HEK293 (cell line): ENCODE data around the gene STUM.

Experiments
- CTCF ChIA-PET: fragments of 350-600 bp; formaldehyde crosslinking; extraction: SDS; loops from one replicate; lab custom pipeline; 2021; ENCODE audit warnings: antibody characterized with exemption; lab: Yijun Ruan, JAX
- POLR2A ChIA-PET: fragments of 300-600 bp; formaldehyde crosslinking; extraction: SDS; loops from one replicate; lab custom pipeline; 2020; ENCODE audit warnings: antibody characterized with exemption, inconsistent platforms; lab: Yijun Ruan, JAX
- H3K27ac ChIP-seq: fragments of 200-500 bp; sonication (Bioruptor generic); 2 replicates; pipeline ENCODE4 v1.5.1; 2014; ENCODE audit warnings: low read depth, low read length, control low read depth, inconsistent platforms; ENCODE audit errors: extremely low read depth
- H3K36me3 ChIP-seq, 2 experiments: fragments of 200-500 bp in 1 of 2; sonication (Bioruptor generic) in 1 of 2; 1 replicate in 1 of 2; 2 replicates in 1 of 2; pipeline ENCODE4 v1.5.1; 2014 to 2017; ENCODE audit warnings: inconsistent platforms in 2 of 2, low read length in 2 of 2; ENCODE audit not compliant: control insufficient read depth in 2 of 2, insufficient read depth in 1 of 2
- H3K4me1 ChIP-seq: fragments of 200-500 bp; sonication (Bioruptor generic); 2 replicates; pipeline ENCODE4 v1.5.1; 2014; ENCODE audit warnings: mild to moderate bottlenecking, low read length, inconsistent platforms; ENCODE audit not compliant: control insufficient read depth, insufficient read depth
- H3K4me3 ChIP-seq: 2 replicates; pipeline ENCODE4 v1.5.1; 2011; ENCODE audit warnings: low read depth, mild to moderate bottlenecking, control low read depth, low read length, moderate library complexity
- H3K9me3 ChIP-seq: fragments of 200-500 bp; sonication (Bioruptor generic); 2 replicates; pipeline ENCODE4 v1.5.1; 2014; ENCODE audit warnings: low read depth, low read length, inconsistent platforms; ENCODE audit not compliant: control insufficient read depth, insufficient read depth
- BCL11B ChIP-seq: fragments of 450-650 bp; formaldehyde crosslinking; IDR thresholded peaks from 2 replicates; pipeline ENCODE4 v1.5.1; 2016; ENCODE audit warnings: low read depth, missing biosample characterization, missing genetic modification characterization
- FEZF1 ChIP-seq: fragments of 450-650 bp; formaldehyde crosslinking; IDR thresholded peaks from 2 replicates; pipeline ENCODE4 v1.5.1; 2016; ENCODE audit warnings: missing biosample characterization, missing genetic modification characterization
- GLIS1 ChIP-seq: fragments of 450-650 bp; formaldehyde crosslinking; IDR thresholded peaks from 2 replicates; pipeline ENCODE4 v1.5.1; 2016; ENCODE audit warnings: missing biosample characterization, missing genetic modification characterization
- PRDM10 ChIP-seq: fragments of 450-650 bp; formaldehyde crosslinking; IDR thresholded peaks from 2 replicates; pipeline ENCODE4 v1.5.1; 2016; ENCODE audit warnings: missing biosample characterization, missing genetic modification characterization
- SCRT2 ChIP-seq: fragments of 450-650 bp; formaldehyde crosslinking; IDR thresholded peaks from 2 replicates; pipeline ENCODE4 v1.5.1; 2016; ENCODE audit warnings: missing biosample characterization, missing genetic modification characterization
- SP2 ChIP-seq: fragments of 450-650 bp; formaldehyde crosslinking; IDR thresholded peaks from 2 replicates; pipeline ENCODE4 v1.5.1; 2016; ENCODE audit warnings: missing biosample characterization, missing genetic modification characterization
- SP7 ChIP-seq: fragments of 450-650 bp; formaldehyde crosslinking; IDR thresholded peaks from 2 replicates; pipeline ENCODE4 v1.5.1; 2016; ENCODE audit warnings: missing biosample characterization, missing genetic modification characterization
- ZBTB7A ChIP-seq: fragments of 450-650 bp; formaldehyde crosslinking; IDR thresholded peaks from 2 replicates; pipeline ENCODE4 v1.5.1; 2016; ENCODE audit warnings: low read depth, missing biosample characterization, missing genetic modification characterization
- ZNF10 ChIP-seq: fragments of 450-650 bp; formaldehyde crosslinking; IDR thresholded peaks from 2 replicates; pipeline ENCODE4 v1.5.1; 2017; ENCODE audit warnings: missing biosample characterization, missing genetic modification characterization
- ZNF148 ChIP-seq: fragments of 450-650 bp; formaldehyde crosslinking; IDR thresholded peaks from 2 replicates; pipeline ENCODE4 v1.5.0; 2017; ENCODE audit warnings: missing biosample characterization, missing genetic modification characterization, borderline replicate concordance
- ZNF174 ChIP-seq: fragments of 450-650 bp; formaldehyde crosslinking; IDR thresholded peaks from 2 replicates; pipeline ENCODE4 v1.5.0; 2017; ENCODE audit warnings: missing biosample characterization, mild to moderate bottlenecking, missing genetic modification characterization
- ZNF18 ChIP-seq: fragments of 450-650 bp; formaldehyde crosslinking; IDR thresholded peaks from 2 replicates; pipeline ENCODE4 v1.5.1; 2016; ENCODE audit warnings: missing biosample characterization, missing genetic modification characterization
- ZNF184 ChIP-seq: fragments of 450-650 bp; IDR thresholded peaks from 2 replicates; pipeline ENCODE4 v1.5.1; 2018; ENCODE audit warnings: missing biosample characterization, mild to moderate bottlenecking, missing genetic modification characterization
- ZNF24 ChIP-seq: fragments of 450-650 bp; formaldehyde crosslinking; IDR thresholded peaks from 2 replicates; pipeline ENCODE4 v1.5.1; 2016; ENCODE audit warnings: missing biosample characterization, missing genetic modification characterization
- ZNF335 ChIP-seq: fragments of 450-650 bp; formaldehyde crosslinking; conservative IDR thresholded peaks from 2 replicates; pipeline ENCODE4 v1.5.1; 2016; ENCODE audit warnings: missing biosample characterization, missing genetic modification characterization
- ZNF555 ChIP-seq: fragments of 450-650 bp; formaldehyde crosslinking; conservative IDR thresholded peaks from 2 replicates; pipeline ENCODE4 v1.5.1; 2017; ENCODE audit warnings: missing biosample characterization, mild to moderate bottlenecking, missing genetic modification characterization, inconsistent platforms
- ZNF654 ChIP-seq: fragments of 450-650 bp; formaldehyde crosslinking; IDR thresholded peaks from 2 replicates; pipeline ENCODE4 v1.5.1; 2016; ENCODE audit warnings: low read depth, missing biosample characterization, missing genetic modification characterization
- ZNF660 ChIP-seq: fragments of 450-650 bp; IDR thresholded peaks from 2 replicates; pipeline ENCODE4 v1.5.1; 2018; ENCODE audit warnings: missing biosample characterization, mild to moderate bottlenecking, missing genetic modification characterization
- ZNF791 ChIP-seq: fragments of 450-650 bp; formaldehyde crosslinking; IDR thresholded peaks from 2 replicates; pipeline ENCODE4 v1.5.1; 2016; ENCODE audit warnings: missing biosample characterization, missing genetic modification characterization
- ZNF837 ChIP-seq: fragments of 450-650 bp; formaldehyde crosslinking; IDR thresholded peaks from 2 replicates; pipeline ENCODE4 v1.5.1; 2016; ENCODE audit warnings: missing biosample characterization, missing genetic modification characterization
- ZSCAN16 ChIP-seq: fragments of 450-650 bp; formaldehyde crosslinking; IDR thresholded peaks from 2 replicates; pipeline ENCODE4 v1.5.1; 2016; ENCODE audit warnings: missing biosample characterization, missing genetic modification characterization
- ZSCAN23 ChIP-seq: fragments of 450-650 bp; formaldehyde crosslinking; IDR thresholded peaks from 2 replicates; pipeline ENCODE4 v1.5.1; 2016; ENCODE audit warnings: missing biosample characterization, missing genetic modification characterization

Gene STUM

GRCh38 chr1:226575739-226576378 is 27.3 kb downstream of the STUM start:
- Histone ChIP-seq H3K36me3 (no peaks in the 10 kb centered on the region), H3K27ac (no peak overlapping the region), H3K4me3 (no peak overlapping the region), H3K4me1 (peaks cover 3% of the 10 kb centered on the region), H3K9me3 (no peaks in the 10 kb centered on the region)
- ChIA-PET POLR2A (no interaction called here), CTCF (interaction anchor here (0.6 kb wide), 1 partner anchor 79 kb away, joined by 3 read pairs; no protein-coding TSS in a partner anchor)
- TF ChIP-seq GLIS1 (tag by site-specific recombination) (no peak), ZSCAN16 (no peak), ZNF654 (tag by site-specific recombination) (no peak), ZNF174 (no peak), ZBTB7A (tag by site-specific recombination) (no peak), ZNF148 (tag by site-specific recombination) (no peak), ZNF791 (tag by site-specific recombination) (no peak), ZNF660 (tag by site-specific recombination) (peak; percentile 76; the same call in 1 of the 2 replicates), ZNF837 (no peak), SCRT2 (no peak), SP2 (tag by site-specific recombination) (no peak), BCL11B (no peak), ZNF184 (no peak), ZNF335 (tag by site-specific recombination) (no peak), ZSCAN23 (tag by site-specific recombination) (no peak), ZNF555 (tag by site-specific recombination) (no peak), PRDM10 (peak; percentile 65), ZNF24 (no peak), SP7 (tag by site-specific recombination) (peak; percentile 29; the same call in 1 of the 2 replicates), ZNF18 (tag by site-specific recombination) (no peak), ZNF10 (tag by site-specific recombination) (no peak), FEZF1 (tag by site-specific recombination) (no peak)
